Endometrial microvascular endothelial cells (primary cell): ENCODE data around the gene SCG3. TPM values are rescaled to one million over a fixed set of nuclear protein-coding genes. Genes with fewer than 3 reads are reported as not detected.
"Not testable (repeated sequence)": the region's sequence is repeated elsewhere in the genome, so short reads cannot be mapped to it uniquely, and the experiment has no call there.

ENCODE experiments used
- in situ Hi-C: cut with HindIII; loops from 2 replicates; pipeline ENCODE4 v1.10.0; 2017; ENCODE audit warnings: low sequenced_read_pairs, low pct_unique_long_range_greater_than_20kb; ENCODE audit errors: inconsistent ontology term
- total RNA-seq: library from RNA; depleted of rRNA; stranded (reverse); fragments of >200 nt; gene quantifications from one replicate; pipeline ENCODE4 v1.2.3, GENCODE V29; 2015; ENCODE audit errors: inconsistent ontology term

SCG3 gene
- not detected for total RNA-seq

DNA sequence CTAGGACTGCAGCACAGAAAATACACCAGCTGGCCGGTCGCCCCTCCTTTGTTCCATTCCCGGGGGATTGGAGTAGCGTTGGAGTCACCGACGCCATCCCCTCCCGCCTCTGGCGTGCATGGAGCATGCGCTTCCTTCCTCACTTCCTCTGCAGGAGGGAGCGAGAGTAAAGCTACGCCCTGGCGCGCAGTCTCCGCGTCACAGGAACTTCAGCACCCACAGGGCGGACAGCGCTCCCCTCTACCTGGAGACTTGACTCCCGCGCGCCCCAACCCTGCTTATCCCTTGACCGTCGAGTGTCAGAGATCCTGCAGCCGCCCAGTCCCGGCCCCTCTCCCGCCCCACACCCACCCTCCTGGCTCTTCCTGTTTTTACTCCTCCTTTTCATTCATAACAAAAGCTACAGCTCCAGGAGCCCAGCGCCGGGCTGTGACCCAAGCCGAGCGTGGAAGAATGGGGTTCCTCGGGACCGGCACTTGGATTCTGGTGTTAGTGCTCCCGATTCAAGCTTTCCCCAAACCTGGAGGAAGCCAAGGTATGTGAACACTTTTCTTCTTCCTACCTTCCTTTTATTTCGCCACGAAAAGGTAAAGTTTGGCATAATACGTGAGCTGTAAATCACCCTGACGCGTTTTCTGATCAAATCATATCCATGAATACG is at the start of gene SCG3:
Gene SCG3, plus strand, starts transcription at position 201 of the 661 bp plus-strand sequence. Its CDS starts 253 bp downstream, at position 454.
- in situ Hi-C loops: no loop called here

DNA sequence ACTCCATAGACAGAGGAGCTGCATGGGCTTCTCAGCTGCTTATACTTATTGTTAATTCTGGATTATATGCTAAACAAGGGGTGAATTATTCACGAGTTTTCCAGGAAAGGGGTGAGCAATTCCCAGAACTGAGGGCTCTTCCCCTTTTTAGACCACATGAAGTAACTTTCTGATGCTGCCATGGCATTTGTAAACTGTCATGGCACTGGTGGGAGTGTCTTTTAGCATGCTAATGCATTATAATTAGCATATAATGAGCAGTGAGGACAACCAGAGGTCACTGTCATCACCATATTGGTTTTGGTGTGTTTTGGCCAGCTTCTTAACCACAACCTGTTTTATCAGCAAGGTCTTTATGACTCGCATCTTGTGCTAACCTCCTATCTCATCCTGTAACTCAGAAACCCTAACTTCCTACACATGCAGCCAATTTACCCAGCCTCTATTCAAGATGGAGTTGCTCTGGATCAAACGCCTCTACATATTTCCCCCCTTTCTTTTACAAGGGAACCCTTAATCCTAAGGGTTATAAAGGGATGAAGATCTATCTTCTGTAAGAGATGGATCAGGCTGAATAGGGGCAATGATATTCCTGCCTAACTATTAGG is 46.6 kb upstream of the SCG3 start:
- in situ Hi-C loops: no loop called here

DNA sequence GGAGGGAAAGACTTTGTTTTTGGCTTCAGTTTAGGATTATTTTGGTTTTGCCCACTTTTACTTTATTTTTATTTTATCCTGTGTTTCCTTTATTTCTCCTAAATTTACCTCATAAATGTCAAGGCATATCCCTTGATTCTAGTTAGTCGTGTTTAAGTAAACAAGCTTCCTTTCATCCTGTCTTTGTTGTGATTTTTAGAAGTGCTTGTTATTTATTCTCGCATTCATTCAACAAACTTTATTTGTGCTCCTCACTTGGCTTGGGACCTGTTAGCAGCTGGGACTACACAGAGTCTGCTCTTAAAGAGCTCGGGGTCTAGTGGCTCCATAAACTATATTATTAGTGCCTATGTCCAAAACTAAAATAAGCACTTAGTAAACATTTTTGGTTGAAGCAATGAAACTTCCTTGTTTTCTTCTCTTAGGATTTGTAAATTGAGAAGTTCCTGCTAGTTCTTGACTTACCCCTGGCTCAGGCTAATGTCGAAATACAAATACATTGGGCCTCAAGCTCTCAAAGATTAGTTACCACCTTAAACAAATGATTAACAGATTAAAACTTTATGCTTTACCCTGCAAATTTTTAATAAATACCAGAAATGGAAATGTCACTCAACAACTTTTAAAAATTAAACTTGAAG is 39.7 kb upstream of the SCG3 start:
- in situ Hi-C loops: no loop called here

DNA sequence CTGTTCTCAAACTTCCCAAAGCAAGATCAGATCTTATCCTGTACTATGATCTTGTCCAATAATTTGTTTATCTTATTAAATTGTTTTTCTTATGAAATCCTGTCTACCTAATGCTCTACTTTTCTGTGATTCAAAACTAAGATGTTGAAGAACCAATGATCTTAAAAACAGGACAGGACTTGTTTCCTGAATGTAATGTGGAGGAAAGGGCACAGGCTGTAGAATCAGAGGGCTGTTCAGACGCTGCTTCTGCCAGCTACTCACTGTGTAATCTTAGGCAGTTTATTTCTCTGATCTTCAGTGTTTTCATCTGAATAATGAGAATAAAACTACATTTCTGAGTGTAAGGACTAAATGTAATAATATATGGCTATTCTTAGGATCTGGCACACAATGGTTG is 38.6 kb upstream of the SCG3 start:
- in situ Hi-C loops: no loop called here

DNA sequence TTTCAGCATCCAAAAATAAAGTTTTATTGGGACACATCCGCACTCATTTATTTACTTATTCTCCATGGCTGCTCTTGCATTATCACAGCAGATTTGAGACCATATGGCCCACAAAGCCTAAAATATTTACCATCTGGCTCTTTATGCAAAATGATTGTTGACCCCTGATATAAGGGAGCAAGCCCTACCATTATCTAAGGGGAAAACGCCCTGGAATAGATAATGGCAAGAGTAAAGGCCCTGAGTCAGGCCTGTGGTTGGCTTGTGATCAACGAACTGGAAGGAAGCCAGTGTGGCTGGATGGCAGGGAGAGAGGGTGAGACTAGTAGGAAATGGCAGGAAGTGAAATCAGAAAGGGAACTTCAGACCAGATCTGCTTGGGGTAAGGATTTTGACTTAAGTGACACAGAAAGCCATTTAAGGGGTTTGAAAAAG is 34.2 kb upstream of the SCG3 start:
- in situ Hi-C loops: no loop called here

DNA sequence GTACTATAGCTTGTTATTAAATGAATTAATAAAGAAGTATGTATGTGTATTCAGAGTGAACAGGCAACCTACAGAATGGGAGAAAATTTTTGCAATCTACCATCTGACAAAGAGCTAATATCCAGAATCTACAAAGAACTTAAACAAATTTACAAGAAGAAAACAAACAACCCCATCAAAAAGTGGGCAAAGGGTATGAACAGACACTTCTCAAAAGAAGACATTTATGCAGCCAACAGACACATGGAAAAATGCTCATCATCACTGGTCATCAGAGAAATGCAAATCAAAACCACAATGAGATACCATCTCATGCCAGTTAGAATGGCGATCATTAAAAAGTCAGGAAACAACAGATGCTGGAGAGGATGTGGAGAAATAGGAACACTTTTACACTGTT is 33.2 kb upstream of the SCG3 start:
- in situ Hi-C loops: not testable (repeated sequence)

DNA sequence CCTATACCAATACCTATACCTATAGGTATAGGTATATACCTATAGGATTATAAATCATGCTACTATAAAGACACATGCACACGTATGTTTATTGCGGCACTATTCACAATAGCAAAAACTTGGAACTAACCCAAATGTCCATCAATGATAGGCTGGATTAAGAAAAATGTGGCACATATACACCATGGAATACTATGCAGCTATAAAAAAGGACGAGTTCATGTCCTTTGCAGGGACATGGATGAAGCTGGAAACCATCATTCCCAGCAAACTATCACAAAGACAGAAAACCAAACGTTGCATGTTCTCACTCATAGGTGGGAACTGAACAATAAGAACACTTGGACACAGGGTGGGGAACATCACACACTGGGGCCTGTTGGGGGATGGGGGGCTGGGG is 32.7 kb upstream of the SCG3 start:
- in situ Hi-C loops: not testable (repeated sequence)

DNA sequence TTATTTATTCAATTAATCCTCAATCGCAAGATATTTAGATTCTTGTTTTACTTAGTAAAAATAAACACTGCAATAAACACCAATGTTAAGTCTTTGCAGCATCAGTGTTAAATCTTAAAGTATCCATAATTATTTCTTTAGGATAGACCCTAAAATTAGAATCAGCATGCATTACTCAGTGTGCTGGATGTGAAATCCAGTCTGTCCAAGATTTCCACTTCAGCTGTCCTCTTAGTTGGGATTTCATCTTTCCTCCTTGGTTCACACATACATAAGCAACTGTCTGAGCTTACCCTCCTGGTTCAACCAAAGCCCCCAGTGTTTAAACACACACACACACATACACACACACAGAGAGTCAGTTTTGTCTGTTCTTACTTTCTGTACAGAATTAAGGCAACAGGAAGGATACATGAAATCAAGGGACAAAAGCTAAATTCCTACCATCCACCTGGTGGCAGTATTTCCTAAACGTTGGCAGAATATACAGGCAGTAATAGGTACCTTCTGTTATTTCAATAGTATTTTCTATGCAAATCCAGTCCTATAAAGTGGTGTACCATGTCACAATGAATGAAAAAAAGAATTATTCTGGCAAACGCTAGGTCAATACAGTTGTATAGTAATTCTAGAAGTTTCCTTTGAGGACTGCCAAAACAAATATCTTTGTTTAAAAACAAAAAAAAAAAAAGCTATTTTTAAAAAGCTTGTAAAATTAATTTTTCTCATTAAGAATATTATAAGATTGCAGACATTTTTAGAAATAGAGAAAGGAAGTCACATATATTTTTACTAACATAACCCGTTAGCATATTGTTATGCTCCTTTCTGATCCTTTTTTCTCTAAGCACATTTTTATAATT is 31.4 kb upstream of the SCG3 start:
- in situ Hi-C loops: no loop called here

DNA sequence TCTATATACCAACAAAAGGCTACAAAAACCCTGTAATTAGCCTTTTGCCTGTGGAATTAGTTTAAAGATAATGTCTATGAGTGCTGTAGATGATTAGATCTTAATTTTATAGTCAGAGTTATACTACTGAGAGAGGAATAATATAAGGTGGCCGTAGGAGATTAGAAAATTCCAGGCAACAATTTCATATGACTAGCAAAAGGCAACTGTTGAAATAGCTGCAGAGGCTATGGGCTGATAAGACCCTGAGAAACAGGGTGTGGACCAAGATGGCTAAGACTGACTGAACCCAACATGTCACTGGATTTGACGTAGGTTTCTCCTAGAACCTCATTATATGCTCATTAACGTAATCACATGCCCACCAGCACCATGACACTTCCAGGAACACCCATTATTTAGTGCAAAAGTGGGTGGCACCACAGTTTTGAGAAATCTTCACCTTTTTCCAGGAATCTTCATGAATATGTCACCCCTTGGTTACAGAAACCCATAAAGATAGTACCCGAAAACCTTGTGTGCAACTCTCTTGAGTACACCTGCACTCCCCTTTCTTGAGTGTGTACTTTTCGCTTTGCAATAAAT is 29.1 kb upstream of the SCG3 start:
- in situ Hi-C loops: no loop called here

DNA sequence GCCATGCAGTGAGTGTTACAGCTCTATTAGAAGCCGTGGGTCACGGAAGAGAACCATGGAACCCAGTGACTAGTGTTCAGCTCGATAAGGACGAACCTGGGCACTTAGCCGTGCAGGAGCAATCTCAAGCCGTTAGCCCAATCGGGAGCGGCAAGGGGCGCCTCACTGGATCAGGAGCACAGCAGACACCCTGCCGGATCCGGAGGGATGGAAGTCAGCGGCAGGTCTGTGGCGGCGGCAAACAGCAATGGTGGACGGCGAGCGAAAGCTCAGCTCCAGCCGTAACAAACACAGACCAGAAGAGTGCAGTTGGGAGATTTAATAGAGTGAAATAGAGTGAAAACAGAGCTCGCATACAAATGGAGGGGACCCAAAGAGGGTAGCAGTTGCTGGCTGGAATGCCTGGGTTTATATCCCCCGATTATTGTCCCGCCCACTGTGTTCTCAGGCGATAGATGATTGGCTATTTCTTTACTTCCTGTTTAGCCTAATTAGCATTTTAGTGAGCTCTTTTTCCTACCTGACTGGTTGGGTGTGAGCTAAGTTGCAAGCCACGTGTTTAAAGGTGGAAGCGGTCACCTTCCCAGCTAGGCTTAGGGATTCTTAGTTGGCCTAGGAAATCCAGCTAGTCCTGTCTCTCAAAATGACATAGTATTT is 25.8 kb upstream of the SCG3 start:
- in situ Hi-C loops: not testable (repeated sequence)

DNA sequence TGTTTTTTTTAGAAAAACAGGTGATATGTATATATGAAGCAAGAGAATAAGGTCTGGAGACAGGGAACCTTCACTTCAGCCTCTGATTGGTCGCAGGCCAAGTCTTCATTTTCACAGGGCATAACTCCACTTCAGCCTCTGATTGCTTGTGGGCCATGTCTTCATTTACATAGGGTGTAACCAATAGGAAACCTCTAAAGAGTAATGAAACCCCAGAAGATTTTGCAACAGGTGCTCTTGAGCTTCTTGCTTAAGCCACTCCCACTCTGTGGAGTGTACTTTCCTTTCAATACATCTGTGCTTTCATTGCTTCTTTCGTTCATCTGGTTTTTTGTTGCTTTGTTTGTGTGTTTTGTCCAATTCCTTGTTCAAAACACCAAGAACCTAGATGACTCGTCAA is 22.6 kb upstream of the SCG3 start:
- in situ Hi-C loops: no loop called here

DNA sequence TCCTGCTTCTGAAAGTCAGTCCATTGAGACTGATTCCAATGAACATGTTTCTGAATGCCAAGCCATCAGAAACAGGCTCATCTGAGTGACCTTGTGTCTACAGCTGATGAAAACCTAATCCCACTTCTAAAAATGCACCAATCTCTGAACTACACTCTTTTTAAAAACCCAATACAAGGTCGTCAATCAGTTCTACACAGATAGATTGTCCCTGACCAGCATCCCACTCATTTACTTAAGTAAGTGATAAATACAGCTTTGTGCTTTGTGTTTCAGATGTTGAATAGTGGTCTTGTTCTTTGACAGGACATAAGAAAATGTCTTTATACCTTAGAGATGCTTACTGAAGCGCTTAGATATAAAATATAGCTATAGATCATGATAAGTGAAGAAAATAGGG is 20.2 kb upstream of the SCG3 start:
- in situ Hi-C loops: no loop called here

DNA sequence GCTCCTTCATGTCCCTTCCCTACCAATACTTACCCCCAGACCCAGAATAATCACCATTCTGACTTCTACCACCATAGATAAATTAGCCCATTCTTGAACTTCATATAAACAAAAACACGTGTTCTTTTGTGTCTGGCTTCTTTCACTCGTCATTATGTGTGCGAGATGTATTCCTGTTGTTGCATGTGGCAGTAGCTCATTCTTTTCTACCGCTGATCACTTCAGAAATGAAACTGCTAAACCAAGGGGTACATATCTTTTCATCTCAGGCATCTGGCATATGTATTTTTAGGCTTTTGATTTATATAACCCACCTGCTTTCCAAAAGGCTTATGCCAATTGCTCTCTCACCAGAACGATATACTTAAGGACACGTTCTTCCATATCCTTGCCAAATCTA is 13.8 kb upstream of the SCG3 start:
- in situ Hi-C loops: no loop called here

DNA sequence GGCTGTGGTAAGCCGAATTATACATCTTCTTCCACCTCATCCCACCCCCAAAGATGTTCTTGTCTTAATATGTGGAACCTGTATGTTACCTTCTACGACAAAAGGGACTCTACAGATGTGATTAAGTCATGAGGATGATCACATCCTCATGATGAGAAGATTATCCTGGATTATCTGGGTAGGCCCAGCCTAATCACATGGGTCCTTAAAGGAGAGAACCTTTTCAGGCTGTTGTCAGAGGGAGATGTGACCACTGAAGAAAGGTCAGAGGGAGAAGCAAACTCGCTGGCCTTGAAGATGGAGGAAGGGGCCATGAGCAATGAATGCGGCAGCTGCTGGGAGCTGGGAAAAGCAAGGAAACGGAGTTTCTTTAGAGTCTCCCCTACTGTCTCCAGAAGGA is 12.9 kb upstream of the SCG3 start:
- in situ Hi-C loops: no loop called here

DNA sequence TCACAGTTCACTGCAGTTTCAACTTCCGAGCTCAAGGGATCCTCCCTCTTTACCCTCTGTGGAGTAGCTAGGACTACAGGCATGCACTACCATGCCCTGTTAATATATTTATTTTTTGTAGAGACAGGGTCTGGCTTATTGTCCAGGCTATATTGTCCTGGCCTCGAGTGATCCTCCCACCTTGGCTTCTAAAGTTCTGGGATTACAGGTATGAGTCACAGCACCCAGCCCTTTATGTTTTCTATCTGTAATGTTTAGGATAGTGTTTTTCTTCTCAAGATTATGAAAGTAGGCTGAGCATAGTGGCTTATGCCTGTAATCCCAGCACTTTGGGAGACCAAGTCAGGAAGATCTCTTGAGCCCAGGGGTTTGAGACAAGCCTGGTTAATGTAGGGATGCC is 11.9 kb upstream of the SCG3 start:
- in situ Hi-C loops: no loop called here

DNA sequence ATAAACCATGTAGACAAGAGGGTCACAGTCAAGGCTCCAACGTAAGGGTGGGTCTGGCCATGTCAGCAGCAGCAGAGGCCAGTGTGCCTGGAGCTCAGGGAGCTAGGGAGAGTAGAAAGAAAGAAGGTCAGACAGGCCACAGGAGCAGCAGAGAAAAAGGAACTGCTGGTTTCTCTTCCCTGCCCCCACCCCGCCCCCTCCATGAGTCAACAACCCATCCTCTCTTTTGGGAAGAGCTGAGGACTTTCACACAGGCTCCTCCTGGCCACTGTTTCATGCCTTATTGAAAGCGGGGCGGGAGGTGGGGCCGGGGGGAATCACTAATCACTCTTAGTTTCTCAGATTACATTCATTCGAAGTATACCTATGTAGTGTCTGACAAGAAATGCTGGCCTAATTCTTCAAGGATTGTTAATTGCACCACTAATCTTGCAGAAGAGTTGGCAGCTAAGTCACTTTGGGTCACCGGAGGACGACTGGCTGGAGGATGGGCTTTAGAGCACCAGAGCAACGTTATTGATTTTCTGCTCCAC is 9.1 kb upstream of the SCG3 start:
- in situ Hi-C loops: no loop called here

DNA sequence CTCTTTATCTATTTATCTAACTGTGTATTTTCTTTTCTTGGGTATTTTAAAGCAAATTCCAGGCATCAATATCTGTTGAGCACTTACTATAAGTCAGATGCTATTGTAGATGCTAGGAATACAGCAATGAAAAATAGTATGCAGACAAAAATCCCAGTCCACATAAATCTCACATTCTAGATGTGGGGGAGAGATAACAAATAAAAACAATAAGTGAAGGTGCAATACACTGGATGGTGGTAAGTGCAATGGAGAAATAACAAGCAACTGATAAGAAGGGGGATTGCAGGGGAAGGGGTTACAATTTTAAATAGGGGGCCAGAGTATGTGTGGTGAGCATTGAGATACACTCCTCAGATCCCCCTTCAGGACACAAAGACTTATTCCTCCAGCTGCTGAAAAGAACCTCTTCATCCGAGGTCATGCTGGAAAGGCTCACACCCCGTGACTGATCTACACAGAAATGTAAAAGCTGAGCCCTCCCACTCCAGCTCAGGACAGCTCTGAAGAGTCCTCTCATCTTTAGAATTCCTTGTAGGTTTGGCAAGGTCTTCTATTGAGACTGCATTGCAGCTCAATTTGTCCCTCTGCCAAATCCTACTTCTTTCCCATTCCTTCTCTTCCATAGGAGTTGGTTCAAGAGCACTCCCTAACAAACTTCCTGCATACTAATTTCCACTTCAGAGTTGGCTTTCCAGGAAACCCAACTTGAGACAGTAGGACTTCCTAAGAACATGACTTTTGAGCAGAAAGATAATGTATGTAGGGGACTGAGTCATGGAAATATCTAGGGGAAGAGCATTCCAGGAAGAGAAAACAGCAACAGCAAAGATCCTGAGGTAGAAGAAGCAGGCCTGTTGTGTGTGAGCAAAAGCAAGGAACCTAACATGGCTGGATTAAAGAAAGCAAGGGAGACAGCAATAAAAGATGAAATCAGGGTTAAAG is 8.1 kb upstream of the SCG3 start:
- in situ Hi-C loops: no loop called here
